ENCODE data around the gene UNC5B.

DNA sequence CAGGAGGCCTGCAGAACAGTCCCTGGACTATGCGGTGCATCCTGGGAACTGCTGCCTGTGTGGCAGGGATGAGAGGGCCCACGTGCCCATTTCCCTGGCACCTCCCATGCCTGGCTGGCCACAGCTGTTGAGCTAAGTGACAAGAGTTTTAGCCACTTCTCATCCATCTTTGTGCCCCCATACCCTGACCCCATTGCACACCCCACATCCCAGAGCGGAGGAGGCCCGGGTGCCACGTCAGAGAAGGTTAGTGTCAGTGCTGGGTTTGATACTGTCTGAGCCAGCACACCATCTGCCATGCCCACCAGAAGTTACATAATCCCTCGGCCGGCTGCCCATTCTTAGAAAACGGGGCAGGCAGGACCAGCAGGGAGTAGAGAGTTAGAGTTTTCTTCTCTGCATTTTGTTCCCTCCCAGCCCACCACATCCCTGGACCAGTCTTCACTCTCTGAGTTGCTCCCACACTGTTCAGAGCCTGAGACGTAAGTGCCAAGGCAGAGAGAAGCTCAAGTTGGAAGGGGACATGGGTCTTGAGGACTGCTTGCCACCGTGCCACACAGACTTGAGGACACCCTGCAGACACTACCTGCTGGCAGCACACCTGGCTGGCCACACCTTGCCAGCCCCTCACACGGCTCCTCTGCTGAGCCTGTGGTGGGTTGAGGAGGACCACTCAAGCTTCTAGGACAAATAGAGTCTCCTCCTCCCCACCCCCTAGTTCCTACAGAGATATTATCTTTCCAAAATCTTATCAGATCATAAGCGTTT lies 13.1 kb downstream of the UNC5B start:
- TF ChIP-seq EZH2 (IDR thresholded peaks at IDR 0.05; ENCODE audit: insufficient read depth, poor library complexity, severe bottlenecking) (no peak), EZH2phosphoT487 (IDR thresholded peaks at IDR 0.05; ENCODE audit: insufficient read depth, low read depth) (no peak)
